GM10248 (cell line): ENCODE results near the gene EEFSEC.

ENCODE experiments used
- CTCF ChIA-PET: fragments of 300-600 bp; sonication (Branson Sonifier 250); formaldehyde crosslinking; extraction: SDS; loops from one replicate; lab custom pipeline; 2021; ENCODE audit warnings: antibody characterized with exemption; lab: Yijun Ruan, JAX
- POLR2A ChIA-PET: fragments of 350-650 bp; sonication (Branson Sonifier 250); formaldehyde crosslinking; extraction: SDS; loops from one replicate; lab custom pipeline; 2020; ENCODE audit warnings: antibody characterized with exemption; lab: Yijun Ruan, JAX
- DNase-seq: peaks from one replicate; pipeline ENCODE4 v3.0.0; 2012; ENCODE audit errors: extremely low spot score
- TF ChIP-seq, protein P1 (sequence below): IDR thresholded peaks from 2 replicates; pipeline ENCODE4 v1.5.1; 2012; ENCODE audit warnings: mild to moderate bottlenecking, low read depth; ENCODE audit errors: extremely low read depth, missing control alignments, control extremely low read depth

Gene EEFSEC

DNA sequence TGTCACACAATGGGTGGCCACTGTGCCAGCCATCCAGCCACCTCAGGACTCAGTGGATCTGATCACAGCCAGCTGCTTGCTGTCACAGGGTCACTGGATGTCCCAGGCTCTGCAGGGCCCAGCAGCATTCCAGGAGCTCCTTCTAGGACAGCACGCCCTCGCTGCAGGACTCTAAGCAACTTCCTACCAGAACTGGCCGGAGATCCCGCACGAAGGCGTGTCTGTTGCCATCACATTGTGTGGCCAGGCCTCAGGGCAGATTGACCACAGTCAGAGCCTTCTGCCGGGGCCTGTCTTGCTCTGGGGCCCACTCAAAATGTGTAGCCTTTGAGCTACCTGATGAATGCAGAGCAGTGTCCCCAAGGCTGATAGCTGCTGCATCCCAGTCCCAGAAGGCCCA, 288.8 kb downstream of the EEFSEC start:
- DNase-seq = no peak
- ChIA-PET POLR2A (no interaction called here), CTCF (interaction anchor here (0.8 to 1.8 kb wide), 3 partner anchors 15 to 167 kb away, joined by 3 to 8 read pairs (median 4); no protein-coding TSS in a partner anchor)
- TF ChIP-seq, protein P1, sequence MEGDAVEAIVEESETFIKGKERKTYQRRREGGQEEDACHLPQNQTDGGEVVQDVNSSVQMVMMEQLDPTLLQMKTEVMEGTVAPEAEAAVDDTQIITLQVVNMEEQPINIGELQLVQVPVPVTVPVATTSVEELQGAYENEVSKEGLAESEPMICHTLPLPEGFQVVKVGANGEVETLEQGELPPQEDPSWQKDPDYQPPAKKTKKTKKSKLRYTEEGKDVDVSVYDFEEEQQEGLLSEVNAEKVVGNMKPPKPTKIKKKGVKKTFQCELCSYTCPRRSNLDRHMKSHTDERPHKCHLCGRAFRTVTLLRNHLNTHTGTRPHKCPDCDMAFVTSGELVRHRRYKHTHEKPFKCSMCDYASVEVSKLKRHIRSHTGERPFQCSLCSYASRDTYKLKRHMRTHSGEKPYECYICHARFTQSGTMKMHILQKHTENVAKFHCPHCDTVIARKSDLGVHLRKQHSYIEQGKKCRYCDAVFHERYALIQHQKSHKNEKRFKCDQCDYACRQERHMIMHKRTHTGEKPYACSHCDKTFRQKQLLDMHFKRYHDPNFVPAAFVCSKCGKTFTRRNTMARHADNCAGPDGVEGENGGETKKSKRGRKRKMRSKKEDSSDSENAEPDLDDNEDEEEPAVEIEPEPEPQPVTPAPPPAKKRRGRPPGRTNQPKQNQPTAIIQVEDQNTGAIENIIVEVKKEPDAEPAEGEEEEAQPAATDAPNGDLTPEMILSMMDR = no peak

DNA sequence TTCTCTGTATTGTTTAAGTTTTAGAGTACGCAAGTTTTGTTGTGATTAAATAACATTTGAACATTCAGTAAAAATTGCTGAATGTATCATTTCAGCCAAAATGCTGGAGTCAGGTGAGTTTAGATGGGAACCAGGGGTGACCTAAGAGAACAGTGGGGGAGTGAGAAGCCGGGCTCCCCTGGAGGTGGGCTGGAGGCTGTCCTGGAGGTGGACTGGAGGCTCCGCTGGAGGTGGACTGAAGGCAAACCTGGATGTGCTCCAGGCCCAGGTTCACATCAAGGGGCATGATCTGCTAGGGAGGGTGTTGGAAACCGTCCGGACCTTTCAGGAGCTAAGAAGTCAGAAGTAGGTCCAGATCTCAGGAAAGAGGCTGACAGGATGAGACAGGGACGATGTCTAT, 289.7 kb downstream of the EEFSEC start:
- TF ChIP-seq, protein P1 = no peak
- CTCF ChIA-PET = interaction anchor here (0.8 to 1.4 kb wide), 3 partner anchors 17 to 166 kb away, joined by 3 to 4 read pairs (median 3); no protein-coding TSS in a partner anchor
- DNase-seq = no peak
- POLR2A ChIA-PET = no interaction called here

DNA sequence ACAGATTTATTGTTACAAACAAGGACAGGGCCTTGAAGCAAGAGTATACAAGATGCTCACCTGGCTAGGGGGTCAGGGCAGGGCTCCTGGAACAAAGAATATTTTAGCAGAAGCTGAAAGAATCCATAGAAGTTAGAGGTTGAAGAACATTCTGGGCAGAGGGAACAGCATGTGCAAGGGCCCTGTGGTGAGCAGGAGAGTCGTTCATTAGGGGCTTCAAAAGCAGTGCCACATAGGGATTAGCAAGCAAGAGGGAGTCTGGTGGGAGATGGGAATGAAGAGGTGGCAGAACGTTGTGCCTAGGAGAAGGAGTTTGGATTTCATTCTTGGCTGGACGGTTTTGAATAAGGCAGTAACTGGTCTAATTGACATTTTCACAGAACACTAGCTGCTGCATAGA, 290.5 kb downstream of the EEFSEC start:
- POLR2A ChIA-PET = no interaction called here
- TF ChIP-seq, protein P1 = no peak
- CTCF ChIA-PET = interaction anchor here (1.0 kb wide), 1 partner anchor 18 kb away, joined by 3 read pairs; no protein-coding TSS in a partner anchor
- no peak for DNase-seq

DNA sequence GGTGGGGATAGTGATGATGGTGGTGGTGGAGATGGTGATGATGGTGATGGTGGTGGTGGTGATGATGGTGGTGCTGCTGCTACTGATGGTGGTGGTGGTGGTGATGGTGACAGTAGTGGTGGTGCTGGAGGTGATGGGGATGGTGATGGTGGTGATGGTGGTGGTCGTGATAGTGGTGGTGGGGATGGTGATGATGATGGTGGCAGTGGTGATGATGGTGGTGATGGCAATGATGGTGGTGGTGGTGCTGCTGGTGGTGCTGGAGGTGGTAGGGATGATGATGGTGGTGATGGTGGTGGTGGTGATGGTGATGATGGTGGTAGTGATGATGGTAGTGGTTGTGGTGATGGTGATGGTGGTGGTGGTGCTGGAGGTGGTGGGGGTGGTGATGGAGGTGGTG, 292.1 kb downstream of the EEFSEC start:
- POLR2A ChIA-PET = no interaction called here
- DNase-seq = no peak
- CTCF ChIA-PET = no interaction called here
- TF ChIP-seq, protein P1 = no peak

DNA sequence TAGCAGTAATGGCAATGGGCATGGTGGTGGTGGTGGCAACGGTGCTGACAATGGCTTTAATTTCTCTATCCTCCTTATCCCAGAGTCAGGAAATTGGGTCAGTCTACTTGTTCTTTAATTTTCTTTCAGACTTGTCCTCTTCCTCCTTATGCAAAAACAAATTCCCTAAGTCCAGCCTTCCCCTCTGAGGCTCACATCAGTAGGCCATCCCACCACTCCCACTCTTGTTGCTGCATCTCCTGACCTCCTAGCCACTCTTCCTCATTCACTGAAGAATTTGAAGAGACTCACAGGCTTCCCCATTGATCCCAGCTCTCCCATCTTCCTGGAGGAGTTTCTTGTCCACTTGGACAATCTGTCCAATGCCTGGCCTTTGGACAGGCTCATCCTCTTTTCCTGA, 293.5 kb downstream of the EEFSEC start:
- ChIA-PET POLR2A (no interaction called here), CTCF (interaction anchor here (1.4 kb wide), 1 partner anchor 8 kb away, joined by 4 read pairs; no protein-coding TSS in a partner anchor)
- no peak for DNase-seq
- TF ChIP-seq, protein P1 = no peak

DNA sequence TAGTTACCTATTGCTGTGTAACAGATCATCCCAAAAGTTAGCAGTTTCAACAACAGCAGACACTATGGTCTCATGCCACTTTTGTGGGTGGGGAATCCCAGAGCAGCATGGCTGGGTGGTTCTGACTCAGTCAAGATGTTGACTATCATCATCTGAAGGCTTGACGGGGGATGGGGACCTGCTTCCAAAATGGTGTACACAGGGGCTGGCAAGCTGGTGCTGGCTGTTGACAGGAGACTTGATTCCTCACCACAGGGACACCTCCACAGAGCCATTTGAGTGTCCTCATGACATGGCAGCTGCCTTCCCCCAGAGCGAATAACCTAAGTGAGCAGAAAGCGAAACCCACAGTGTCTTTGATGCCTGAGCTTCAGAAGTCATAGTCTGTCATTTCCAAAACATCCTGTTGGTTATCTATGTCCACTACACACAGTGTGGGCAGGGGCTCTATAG, 294.3 kb downstream of the EEFSEC start:
- TF ChIP-seq, protein P1 = no peak
- DNase-seq = peak; percentile 43
- CTCF ChIA-PET = interaction anchor here (1.4 kb wide), 1 partner anchor 8 kb away, joined by 4 read pairs; no protein-coding TSS in a partner anchor
- POLR2A ChIA-PET = no interaction called here
